Activated T-cell treated with anti-CD3 and anti-CD28 coated beads, Interleukin-2, amount 50 U/mL, for 4 hours (primary cell): ENCODE data around the gene TMPRSS3. TPM values are rescaled to one million over a fixed set of nuclear protein-coding genes. Genes with fewer than 3 reads are reported as not detected.

Experiments
- ATAC-seq, 2 donors: fragments of 200-7000 bp; cut with Tn5 transposase; one replicate each; pipeline ENCODE4 v1.10.0; 2021
- DNase-seq: peaks from one replicate; pipeline ENCODE4 v3.0.0-alpha.2; 2020
- H3K27me3 Mint-ChIP-seq: one replicate; pipeline ENCODE4 v1.8.0; 2021; ENCODE audit warnings: low read depth, mixed read lengths
- H3K36me3 Mint-ChIP-seq: one replicate; pipeline ENCODE4 v1.8.0; 2022; ENCODE audit warnings: mixed read lengths; ENCODE audit not compliant: insufficient read depth
- H3K4me1 Mint-ChIP-seq: one replicate; pipeline ENCODE4 v1.8.0; 2021; ENCODE audit warnings: low read depth, mixed read lengths
- H3K4me3 Mint-ChIP-seq: one replicate; pipeline ENCODE4 v1.8.0; 2021; ENCODE audit warnings: mild to moderate bottlenecking, moderate library complexity, mixed read lengths
- H3K9me3 Mint-ChIP-seq: one replicate; pipeline ENCODE4 v1.8.0; 2021; ENCODE audit warnings: mixed read lengths
- total RNA-seq, 3 donors: library from RNA; stranded (reverse); gene quantifications; one replicate each; pipeline ENCODE4 v1.2.1, GENCODE V29; 2021

TMPRSS3 gene
- total RNA-seq, result 1 to 10 TPM; 2.0 to 2.6 (median 2.1) TPM

DNA sequence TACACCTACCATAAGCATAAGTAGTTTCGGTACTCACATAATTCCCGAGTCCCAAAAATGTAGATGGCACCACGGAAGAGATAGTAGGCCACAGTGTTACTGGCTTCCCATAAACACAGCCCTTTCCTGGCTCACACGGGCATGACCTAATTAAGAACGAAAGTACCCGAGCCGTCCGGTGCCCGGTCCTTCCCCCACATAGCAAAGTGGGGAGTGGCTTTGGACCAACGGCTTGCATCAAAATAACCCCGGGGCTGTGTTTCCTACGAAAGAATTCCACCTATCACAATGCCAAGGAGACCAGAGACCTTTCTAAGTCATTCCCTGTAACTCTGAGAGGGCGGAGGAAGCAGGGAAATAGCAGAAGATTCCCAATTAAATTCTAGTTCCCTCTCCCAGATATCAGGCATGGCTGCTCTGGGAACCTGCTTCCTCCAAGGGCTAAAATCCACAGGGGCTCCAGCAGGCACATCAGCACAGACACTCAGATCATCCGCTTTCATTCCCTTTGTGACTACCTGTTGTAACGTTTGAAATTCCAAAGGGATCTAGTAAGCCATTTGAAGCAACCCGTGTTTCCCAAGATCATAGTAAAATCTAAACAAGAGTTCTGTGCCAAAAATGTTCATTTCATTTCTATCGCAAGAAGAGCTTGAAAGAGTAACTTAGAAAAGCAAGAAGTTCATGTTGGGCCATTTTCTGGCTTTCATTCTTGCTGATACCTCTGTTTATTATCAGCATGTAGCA, at the start of gene TMPRSS3:
TSS of gene TMPRSS3 (minus strand) at position 148 of the 747 bp plus-strand sequence. CDS start 635 bp downstream, outside the sequence.
- Mint-ChIP-seq H3K4me3 (no peak within 1 kb of the TSS), H3K36me3 (no peaks in the 10 kb centered on the region), H3K9me3 (no peaks in the 10 kb centered on the region), H3K27me3 (peaks cover 3% of the 10 kb centered on the region), H3K4me1 (peaks cover 63% of the 10 kb centered on the region)
- DNase-seq, result no peak
- no peak for ATAC-seq

DNA sequence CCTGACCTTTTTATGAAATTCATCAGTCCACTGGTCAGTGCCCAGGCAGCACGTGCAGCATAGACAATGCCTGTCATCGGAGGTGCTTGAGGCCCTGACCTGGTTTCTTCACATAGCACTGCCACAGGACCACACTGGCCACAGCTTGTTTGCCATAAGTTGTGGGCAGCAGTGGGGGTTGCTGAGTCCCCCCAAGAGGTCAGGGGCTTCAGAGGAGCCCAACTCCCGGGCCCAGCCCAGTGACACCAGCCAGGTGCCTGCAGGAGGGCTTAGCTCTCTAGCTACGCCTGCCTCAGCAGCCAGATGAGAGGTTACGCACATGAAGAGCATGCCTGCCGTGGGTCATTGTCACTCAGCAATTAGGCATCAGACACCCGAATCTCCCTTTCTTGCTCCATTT, 49.5 kb upstream of the TMPRSS3 start:
- no peaks in the 10 kb centered on the region for H3K27me3 Mint-ChIP-seq
- H3K4me3 Mint-ChIP-seq, result no peak overlapping the region
- no peaks in the 10 kb centered on the region for H3K9me3 Mint-ChIP-seq
- ATAC-seq, result no peak
- DNase-seq, result no peak
- peaks cover 26% of the 10 kb centered on the region for H3K4me1 Mint-ChIP-seq
- H3K36me3 Mint-ChIP-seq, result peaks cover 51% of the 10 kb centered on the region

DNA sequence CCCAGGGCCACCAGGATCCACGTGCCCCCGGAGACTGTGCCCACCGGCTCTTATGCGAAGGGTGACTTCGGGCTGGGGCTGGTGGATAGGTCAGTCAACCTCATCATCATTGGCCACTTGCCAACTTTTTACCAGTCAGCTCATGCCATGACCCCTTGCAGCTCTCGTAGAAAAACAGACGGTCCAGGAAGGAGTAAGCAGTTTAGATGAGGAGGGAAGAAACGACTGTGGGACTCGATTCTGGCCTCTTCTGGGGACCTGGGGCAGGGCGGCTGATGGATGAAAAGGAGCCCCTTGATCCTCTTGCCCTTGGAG, 48.9 kb upstream of the TMPRSS3 start:
- DNase-seq (no peak), ATAC-seq (no peak)
- H3K4me3 Mint-ChIP-seq, result no peak overlapping the region
- no peaks in the 10 kb centered on the region for H3K9me3 Mint-ChIP-seq
- peaks cover 26% of the 10 kb centered on the region for H3K4me1 Mint-ChIP-seq
- H3K36me3 Mint-ChIP-seq, result peaks cover 57% of the 10 kb centered on the region
- H3K27me3 Mint-ChIP-seq, result no peaks in the 10 kb centered on the region

DNA sequence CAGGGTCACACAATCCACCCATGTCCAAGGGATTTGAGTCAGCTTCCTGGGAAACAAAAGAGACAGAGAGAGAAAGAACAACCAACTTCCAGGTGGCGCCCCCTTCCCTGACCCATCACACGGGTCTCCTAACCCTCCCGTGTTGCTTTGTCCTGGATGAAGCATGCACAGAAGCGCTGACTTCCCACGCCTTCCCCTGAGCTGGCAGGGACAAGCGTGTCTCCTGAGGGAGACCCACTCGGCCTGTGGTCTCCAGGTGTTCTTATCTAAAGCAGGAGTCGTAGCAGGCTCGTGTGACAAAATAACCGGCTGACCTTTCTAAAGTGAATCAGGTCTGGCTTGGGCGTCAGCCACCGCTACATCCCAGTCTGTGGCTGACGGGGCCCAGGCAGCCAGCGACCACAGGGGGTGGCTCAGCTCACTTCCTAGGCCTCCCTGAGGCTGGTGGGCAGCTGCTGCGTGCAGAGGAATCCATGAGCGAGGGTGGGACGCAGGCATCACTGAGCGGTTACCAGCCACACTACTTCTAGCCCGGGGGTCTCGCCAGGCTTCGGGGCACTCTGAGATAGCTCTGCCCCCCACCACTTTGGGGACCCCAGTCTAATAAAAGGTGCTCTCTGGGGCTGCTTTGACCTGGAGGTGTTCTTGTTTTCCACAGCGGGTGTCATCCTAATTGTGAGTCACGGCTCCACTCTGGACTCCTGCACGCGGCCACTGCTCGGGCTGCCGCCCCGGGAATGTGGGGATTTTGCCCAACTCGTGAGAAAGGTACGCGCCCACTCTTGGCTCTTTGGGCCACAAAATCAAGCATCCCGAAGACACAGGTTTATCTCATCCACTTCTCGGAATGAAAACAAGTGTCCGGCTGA, 48.3 kb upstream of the TMPRSS3 start:
- H3K36me3 Mint-ChIP-seq, result peaks cover 62% of the 10 kb centered on the region

DNA sequence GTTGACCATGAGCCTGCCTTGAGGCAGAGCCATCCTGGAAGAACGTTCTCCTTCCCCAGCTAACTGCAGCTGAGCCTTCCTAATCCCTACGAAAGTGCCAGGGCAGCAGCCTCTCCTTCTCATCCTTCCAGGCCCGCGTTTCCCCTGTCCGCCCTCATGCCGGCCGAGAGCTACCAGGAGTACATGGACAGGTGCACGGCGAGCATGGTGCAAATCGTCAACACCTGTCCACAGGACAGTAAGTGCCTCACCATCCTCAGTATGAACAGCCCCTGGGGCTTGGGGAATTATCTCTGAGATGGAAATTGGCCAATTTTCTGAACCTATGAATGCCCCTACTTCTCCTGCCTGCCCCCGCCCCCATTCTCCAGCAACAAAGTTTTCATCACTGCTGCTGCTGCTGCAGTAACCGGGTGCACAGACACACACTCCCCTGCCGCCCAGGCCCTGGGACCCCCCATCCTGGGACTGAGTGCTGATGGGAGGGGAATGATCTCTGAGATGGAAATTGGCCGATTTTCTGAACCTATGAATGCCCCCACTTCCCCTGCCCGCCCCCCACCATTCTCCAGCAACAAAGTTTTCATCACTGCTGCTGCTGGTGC, 47.4 kb upstream of the TMPRSS3 start:
- no peak for DNase-seq

More for the DNA sequence above, 48.3 kb upstream of the TMPRSS3 start:
- Mint-ChIP-seq H3K9me3 (no peaks in the 10 kb centered on the region), H3K4me1 (peaks cover 31% of the 10 kb centered on the region), H3K4me3 (no peak overlapping the region), H3K27me3 (no peaks in the 10 kb centered on the region)
- DNase-seq (no peak), ATAC-seq (no peak)

DNA sequence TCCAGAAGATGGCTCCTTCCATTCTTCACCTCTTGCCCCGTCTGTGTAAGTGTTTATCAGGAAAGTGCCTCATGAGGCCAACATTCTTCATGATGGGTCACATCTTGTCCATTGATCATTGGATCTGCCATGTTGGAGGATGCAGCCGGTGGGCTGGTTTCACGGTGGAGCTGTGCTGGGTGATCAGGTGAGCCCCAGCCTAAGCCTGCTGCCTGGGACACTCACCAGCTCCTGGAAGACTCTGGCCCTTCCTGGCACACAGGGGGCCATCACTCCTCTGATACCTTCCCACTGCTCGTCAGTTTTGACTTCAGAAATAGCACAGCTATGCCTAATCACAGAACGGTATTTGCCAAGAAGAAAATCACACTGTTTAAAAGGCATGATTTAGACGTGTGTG, 46.1 kb upstream of the TMPRSS3 start:
- Mint-ChIP-seq H3K4me3 (no peak overlapping the region), H3K9me3 (no peaks in the 10 kb centered on the region), H3K4me1 (peaks cover 42% of the 10 kb centered on the region), H3K36me3 (peaks cover 67% of the 10 kb centered on the region), H3K27me3 (no peaks in the 10 kb centered on the region)
- DNase-seq (no peak), ATAC-seq (no peak)

More for the DNA sequence above, 47.4 kb upstream of the TMPRSS3 start:
- H3K9me3 Mint-ChIP-seq, result no peaks in the 10 kb centered on the region
- H3K27me3 Mint-ChIP-seq, result no peaks in the 10 kb centered on the region
- no peak for ATAC-seq
- no peak overlapping the region for H3K4me3 Mint-ChIP-seq
- peaks cover 36% of the 10 kb centered on the region for H3K4me1 Mint-ChIP-seq
- H3K36me3 Mint-ChIP-seq, result peaks cover 66% of the 10 kb centered on the region

DNA sequence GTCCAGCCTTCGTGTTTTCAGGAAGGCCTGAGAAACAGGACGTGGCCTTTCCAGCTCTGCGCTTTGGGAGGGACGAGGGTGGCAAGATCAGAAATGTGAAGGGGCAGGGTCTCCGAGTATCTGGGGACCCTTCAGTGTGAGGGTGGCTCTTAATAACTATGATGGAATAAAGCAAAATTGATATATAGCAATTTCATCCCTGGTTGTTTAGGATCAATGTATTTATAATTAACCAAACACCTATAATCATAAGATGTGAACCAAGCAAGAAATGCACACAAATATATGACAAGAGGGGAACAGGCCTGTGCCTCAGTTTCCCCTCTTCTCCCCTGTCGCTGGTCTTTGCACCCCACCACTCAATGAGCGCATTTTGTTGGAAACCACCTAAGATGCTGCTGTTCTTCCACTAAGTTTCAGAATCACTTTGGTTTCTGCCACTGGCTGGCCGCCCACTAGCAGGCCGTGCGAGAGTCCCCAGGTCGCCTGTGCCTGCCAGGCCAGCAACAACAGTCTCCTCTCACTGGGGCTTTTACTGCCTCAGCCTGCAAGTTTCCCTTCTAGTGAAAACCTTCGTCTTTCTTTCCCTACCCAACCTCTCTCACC, 44.4 kb upstream of the TMPRSS3 start:
- no peak overlapping the region for H3K4me3 Mint-ChIP-seq
- H3K27me3 Mint-ChIP-seq, result no peaks in the 10 kb centered on the region
- DNase-seq (no peak), ATAC-seq (peak; percentile 25 to 70)
- H3K9me3 Mint-ChIP-seq, result no peaks in the 10 kb centered on the region
- peaks cover 66% of the 10 kb centered on the region for H3K36me3 Mint-ChIP-seq
- peaks cover 41% of the 10 kb centered on the region for H3K4me1 Mint-ChIP-seq

DNA sequence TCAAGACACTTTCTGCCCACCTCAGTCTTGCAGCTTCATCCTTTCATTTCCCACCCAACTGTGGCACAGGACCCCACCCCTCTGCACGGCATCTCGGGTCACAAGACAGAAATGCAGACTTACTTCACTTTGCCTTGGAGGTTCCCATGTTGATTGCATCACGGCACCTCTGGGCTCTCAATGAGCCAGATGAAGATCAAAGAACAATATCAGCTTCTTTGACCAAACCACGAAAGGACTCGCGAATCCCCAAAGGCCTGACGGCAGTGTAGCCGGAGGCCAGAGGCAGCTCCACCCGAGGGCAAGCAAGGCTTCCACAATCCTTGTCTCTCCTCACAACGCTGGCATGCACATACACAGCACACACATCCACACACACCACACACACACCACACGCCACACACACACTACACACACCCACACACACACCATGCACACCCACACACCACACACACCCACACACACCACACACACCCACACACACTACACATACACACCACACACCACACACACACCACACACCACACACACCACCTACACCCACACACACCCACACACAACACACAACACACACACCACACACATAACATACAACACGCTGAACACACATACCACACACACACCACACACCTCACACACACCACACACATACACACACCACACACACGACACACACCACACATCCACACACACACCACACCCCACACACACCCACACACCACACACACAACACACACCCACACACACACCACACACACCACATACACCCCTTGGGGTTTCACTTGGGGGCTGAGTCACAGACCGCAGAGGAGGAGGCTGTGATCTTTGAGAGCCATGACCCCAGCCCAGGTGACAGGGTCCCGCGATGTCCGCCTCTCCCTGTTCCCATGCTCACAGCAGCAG, 43.7 kb upstream of the TMPRSS3 start:
- DNase-seq (peak; percentile 46), ATAC-seq (peak; percentile 75 to 81)
- peak overlapping the region; percentile 6 for H3K4me3 Mint-ChIP-seq
- peaks cover 73% of the 10 kb centered on the region for H3K36me3 Mint-ChIP-seq
- peaks cover 48% of the 10 kb centered on the region for H3K4me1 Mint-ChIP-seq
- no peaks in the 10 kb centered on the region for H3K27me3 Mint-ChIP-seq
- no peaks in the 10 kb centered on the region for H3K9me3 Mint-ChIP-seq

DNA sequence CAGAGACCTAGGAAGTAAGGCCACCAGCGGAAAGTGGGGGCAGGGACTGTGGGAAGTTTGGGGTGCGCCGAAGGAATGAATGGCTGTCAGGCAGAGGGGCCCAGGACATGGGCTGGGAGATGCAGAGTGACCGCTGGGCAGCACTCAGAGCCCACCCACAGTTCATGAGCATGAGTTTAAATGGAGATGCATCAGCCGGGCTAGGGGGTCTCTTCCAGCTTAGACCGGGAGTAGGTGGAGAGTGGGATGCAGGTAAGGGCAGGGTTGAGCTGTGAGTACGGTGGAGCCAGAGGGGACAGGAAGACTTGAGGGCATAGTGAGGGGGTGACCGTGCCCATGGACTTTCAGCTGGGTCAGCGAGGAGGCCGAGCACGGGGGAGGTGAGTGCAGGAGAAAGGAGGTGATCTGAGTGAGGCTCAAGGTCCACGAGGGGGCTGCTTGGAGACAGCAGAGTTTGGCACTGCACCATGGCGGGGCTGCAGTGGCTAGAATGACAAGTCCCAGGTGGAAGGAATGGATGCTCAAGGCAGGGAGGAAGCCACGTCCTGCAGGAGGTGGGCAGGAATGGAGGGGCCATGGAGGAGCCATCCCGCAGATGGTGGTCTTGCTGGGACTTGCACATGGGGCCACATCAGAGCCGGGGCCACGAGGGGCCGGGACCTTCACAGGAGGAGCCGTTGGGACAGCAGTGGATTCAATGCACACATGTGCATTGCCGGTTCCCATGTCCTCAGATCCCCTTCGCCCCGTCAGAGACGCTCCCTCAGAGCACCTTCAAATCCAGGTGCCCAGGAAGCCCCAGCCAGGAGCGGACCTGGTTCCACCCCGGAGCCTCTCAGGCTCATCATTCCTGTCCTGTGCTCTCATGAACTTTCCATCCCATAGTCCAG, 42.7 kb upstream of the TMPRSS3 start:
- Mint-ChIP-seq H3K4me1 (peaks cover 55% of the 10 kb centered on the region), H3K4me3 (no peak overlapping the region), H3K9me3 (no peaks in the 10 kb centered on the region), H3K27me3 (no peaks in the 10 kb centered on the region), H3K36me3 (peaks cover 80% of the 10 kb centered on the region)
- ATAC-seq, result no peak
- DNase-seq, result no peak

DNA sequence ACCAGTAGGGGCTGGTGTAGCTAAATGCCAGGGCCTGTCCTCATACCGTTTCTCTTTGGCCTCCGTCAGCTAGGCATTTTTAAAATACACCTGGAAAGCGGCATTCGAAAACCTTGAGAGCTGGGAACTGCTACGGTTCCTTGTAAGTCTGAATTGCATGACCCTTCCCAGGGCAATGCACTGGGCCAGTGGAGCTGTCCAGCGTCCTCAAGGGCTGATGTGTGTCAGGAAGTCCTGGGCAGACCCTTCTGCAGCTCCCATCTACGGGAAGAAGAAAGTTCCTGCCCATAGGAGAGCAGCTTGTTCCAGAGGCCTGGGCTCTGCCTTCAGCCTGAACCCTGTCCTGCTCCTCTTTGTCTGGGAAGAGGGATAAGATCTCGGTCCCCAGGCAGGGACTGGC, 41.9 kb upstream of the TMPRSS3 start:
- H3K4me3 Mint-ChIP-seq, result no peak overlapping the region
- H3K9me3 Mint-ChIP-seq, result no peaks in the 10 kb centered on the region
- peaks cover 82% of the 10 kb centered on the region for H3K36me3 Mint-ChIP-seq
- DNase-seq, result no peak
- H3K4me1 Mint-ChIP-seq, result peaks cover 59% of the 10 kb centered on the region
- no peaks in the 10 kb centered on the region for H3K27me3 Mint-ChIP-seq
- ATAC-seq, result no peak

DNA sequence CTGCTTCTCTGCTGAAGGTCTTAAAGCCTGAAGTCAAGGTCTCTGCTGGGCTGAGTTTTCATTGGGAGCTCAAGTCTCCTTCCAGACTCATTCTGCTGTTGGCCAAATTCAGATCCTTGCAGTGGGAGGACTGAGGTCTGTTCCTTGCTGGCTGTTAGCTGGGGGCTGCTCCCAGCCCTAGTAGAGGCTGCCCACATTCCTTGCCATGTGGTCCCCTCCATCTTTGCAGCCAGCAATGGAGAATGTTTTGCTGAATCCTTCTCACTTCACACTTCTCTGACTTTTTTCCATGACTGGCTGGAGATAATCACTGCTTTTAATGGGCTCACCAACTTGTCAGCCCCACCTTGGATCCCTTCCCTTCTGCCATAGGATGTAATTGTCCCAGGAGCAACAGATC, 41.1 kb upstream of the TMPRSS3 start:
- peaks cover 59% of the 10 kb centered on the region for H3K4me1 Mint-ChIP-seq
- no peak for DNase-seq
- no peak for ATAC-seq
- H3K9me3 Mint-ChIP-seq, result peaks cover 4% of the 10 kb centered on the region
- H3K27me3 Mint-ChIP-seq, result no peaks in the 10 kb centered on the region
- no peak overlapping the region for H3K4me3 Mint-ChIP-seq
- peaks cover 82% of the 10 kb centered on the region for H3K36me3 Mint-ChIP-seq

DNA sequence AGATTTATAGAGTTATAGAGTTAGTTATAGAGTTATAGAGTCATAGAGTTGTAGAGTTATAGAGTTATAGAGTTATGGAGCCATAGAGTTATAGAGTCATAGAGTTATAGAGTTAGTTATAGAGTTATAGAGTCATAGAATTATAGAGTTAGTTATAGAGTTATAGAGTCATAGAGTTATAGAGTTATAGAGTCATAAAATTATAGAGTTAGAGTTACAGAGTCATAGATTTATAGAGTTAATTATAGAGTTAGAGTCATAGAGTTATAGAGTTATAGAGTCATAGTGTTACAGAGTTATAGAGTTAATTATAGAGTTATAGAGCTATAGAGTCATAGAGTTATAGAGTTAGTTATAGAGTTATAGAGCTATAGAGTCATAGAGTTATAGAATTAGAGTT, 40.0 kb upstream of the TMPRSS3 start:
- Mint-ChIP-seq H3K4me3 (no peak overlapping the region), H3K4me1 (peaks cover 55% of the 10 kb centered on the region), H3K36me3 (peaks cover 85% of the 10 kb centered on the region), H3K9me3 (peaks cover 4% of the 10 kb centered on the region), H3K27me3 (no peaks in the 10 kb centered on the region)
- no peak for ATAC-seq
- DNase-seq, result no peak

DNA sequence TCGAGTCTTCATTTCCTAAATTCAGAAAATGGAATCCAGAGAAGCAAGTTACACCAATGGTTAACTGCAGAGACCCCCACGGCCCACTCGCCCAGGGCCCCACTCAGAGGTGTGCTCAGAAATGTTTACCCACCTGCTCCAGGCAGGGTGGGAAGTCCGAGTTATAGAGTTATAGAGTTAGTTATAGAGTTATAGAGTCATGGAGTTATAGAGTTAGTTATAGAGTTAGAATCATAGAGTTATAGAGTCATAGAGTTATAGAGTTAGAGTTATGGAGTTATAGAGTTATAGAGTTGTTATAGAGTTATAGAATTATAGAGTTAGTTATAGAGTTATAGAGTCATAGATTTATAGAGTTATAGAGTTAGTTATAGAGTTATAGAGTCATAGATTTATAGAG, 39.5 kb upstream of the TMPRSS3 start:
- Mint-ChIP-seq H3K4me1 (peaks cover 51% of the 10 kb centered on the region), H3K27me3 (no peaks in the 10 kb centered on the region), H3K4me3 (no peak overlapping the region), H3K36me3 (peaks cover 81% of the 10 kb centered on the region), H3K9me3 (peaks cover 4% of the 10 kb centered on the region)
- no peak for ATAC-seq
- DNase-seq, result no peak
